ENCODE measurements around the gene DSTN.

- no peak for TF ChIP-seq CTCF (IDR thresholded peaks at IDR 0.05)
- no peak for TF ChIP-seq POLR2A (IDR thresholded peaks at IDR 0.05)
These were observed 75.8 kb downstream of the DSTN start for GRCh38 chr20:17645546-17646208.

All from esophagus squamous epithelium (tissue), 4 donors.